ENCODE measurements around the gene ELANE. TPM values are rescaled to one million over a fixed set of nuclear protein-coding genes. Genes with fewer than 3 reads are reported as not detected.
"Not testable (repeated sequence)": the region's sequence is repeated elsewhere in the genome, so short reads cannot be mapped to it uniquely, and the experiment has no call there.

Gene ELANE
- total and polyA plus RNA-seq, 7 donors: 0.39 to 0.95 (median 0.55) TPM; not detected in 2

- peak in 2 of 4 donors; percentile 19 to 33 for ATAC-seq
These were observed 37.7 kb upstream of the ELANE start for GRCh38 chr19:814152-815078.

GRCh38 chr19:815079-815774, 36.9 kb upstream of the ELANE start:
- intact Hi-C loops (cut with DNase I): no loop called here
- no peak for DNase-seq

More at GRCh38 chr19:814152-815078, 37.7 kb upstream of the ELANE start:
- H3K4me1 ChIP-seq: no peaks in the 10 kb centered on the region
- H3K27ac ChIP-seq: no peak overlapping the region
- no peaks in the 10 kb centered on the region for H3K9me3 ChIP-seq
- WGBS, 3 donors: 85 to 87% (median 86%) methylated on average over 47 to 49 of the region's 49 CpGs
- H3K4me3 ChIP-seq: no peak overlapping the region
- no peaks in the 10 kb centered on the region for H3K27me3 ChIP-seq (ENCODE audit: insufficient read depth in 3 of 3, low read length in 2 of 3)
- TF ChIP-seq CTCF (IDR thresholded peaks at IDR 0.05): no peak
- DNase-seq: no peak
- intact Hi-C loops (cut with DNase I): no loop called here
- peaks cover 8 to 37% of the 10 kb centered on the region in 2 donors for H3K36me3 ChIP-seq (ENCODE audit: insufficient read depth in 1 of 2, low read depth in 1 of 2)

GRCh38 chr19:815775-816499, 36.2 kb upstream of the ELANE start:
- WGBS, 3 donors: 91 to 97% (median 97%) methylated on average over 13 of the region's 13 CpGs
- ATAC-seq (no peak), DNase-seq (no peak)
- no peak for TF ChIP-seq CTCF (IDR thresholded peaks at IDR 0.05)
- intact Hi-C loops (cut with DNase I): no loop called here
- no peaks in the 10 kb centered on the region for H3K9me3 ChIP-seq
- peaks cover 2 to 22% of the 10 kb centered on the region in 2 donors for H3K36me3 ChIP-seq (ENCODE audit: insufficient read depth in 1 of 2, low read depth in 1 of 2)
- no peak overlapping the region for H3K27ac ChIP-seq
- H3K4me3 ChIP-seq: no peak overlapping the region
- no peaks in the 10 kb centered on the region for H3K27me3 ChIP-seq (ENCODE audit: insufficient read depth in 3 of 3, low read length in 2 of 3)
- no peaks in the 10 kb centered on the region for H3K4me1 ChIP-seq

More at GRCh38 chr19:815079-815774, 36.9 kb upstream of the ELANE start:
- no peaks in the 10 kb centered on the region for H3K4me1 ChIP-seq
- H3K36me3 ChIP-seq (ENCODE audit: insufficient read depth in 1 of 2, low read depth in 1 of 2): peaks cover 7 to 29% of the 10 kb centered on the region in 2 donors
- no peaks in the 10 kb centered on the region for H3K9me3 ChIP-seq
- WGBS, 3 donors: 85% methylated on average over 33 to 47 of the region's 47 CpGs
- ATAC-seq: peak in 2 of 4 donors; percentile 19 to 24
- no peak overlapping the region for H3K27ac ChIP-seq
- TF ChIP-seq CTCF (IDR thresholded peaks at IDR 0.05): no peak
- no peaks in the 10 kb centered on the region for H3K27me3 ChIP-seq (ENCODE audit: insufficient read depth in 3 of 3, low read length in 2 of 3)
- no peak overlapping the region for H3K4me3 ChIP-seq

GRCh38 chr19:816500-816857, 35.6 kb upstream of the ELANE start:
- H3K36me3 ChIP-seq (ENCODE audit: insufficient read depth in 1 of 2, low read depth in 1 of 2): peaks cover 0 to 16% of the 10 kb centered on the region in 2 donors
- no peak overlapping the region for H3K4me3 ChIP-seq
- H3K27ac ChIP-seq: no peak overlapping the region
- H3K27me3 ChIP-seq (ENCODE audit: insufficient read depth in 3 of 3, low read length in 2 of 3): peaks cover 0 to 5% (median 1%) of the 10 kb centered on the region in 3 donors
- no peaks in the 10 kb centered on the region for H3K4me1 ChIP-seq
- ATAC-seq (no peak), DNase-seq (no peak)
- no peaks in the 10 kb centered on the region for H3K9me3 ChIP-seq
- TF ChIP-seq CTCF (IDR thresholded peaks at IDR 0.05): no peak
- 88 to 98% (median 96%) methylated on average over 2 of the region's 2 CpGs for WGBS, 3 donors
- intact Hi-C loops (cut with DNase I): no loop called here

- WGBS, 3 donors: 86 to 97% (median 94%) methylated on average over 5 of the region's 5 CpGs
- not testable (repeated sequence) for ATAC-seq
These were observed 31.9 kb upstream of the ELANE start for GRCh38 chr19:820212-820611.

More at GRCh38 chr19:820212-820611, 31.9 kb upstream of the ELANE start:
- DNase-seq; H3K9me3 ChIP-seq; intact Hi-C loops (cut with DNase I); H3K4me1 ChIP-seq; H3K36me3 ChIP-seq (ENCODE audit: insufficient read depth in 1 of 2, low read depth in 1 of 2); H3K4me3 ChIP-seq; H3K27ac ChIP-seq: not testable (repeated sequence)
- H3K27me3 ChIP-seq (ENCODE audit: insufficient read depth in 3 of 3, low read length in 2 of 3): peaks cover 0 to 32% (median 11%) of the 10 kb centered on the region in 3 donors

Measured in psoas muscle (tissue), 8 donors.